CD4-positive, alpha-beta T cell (primary cell): Measurements from ENCODE around the gene EDEM3. TPM values are rescaled to one million over a fixed set of nuclear protein-coding genes. Genes with fewer than 3 reads are reported as not detected.

Source experiments
- ATAC-seq: fragments of 200-7000 bp; cut with Tn5 transposase; one replicate; pipeline ENCODE4 v1.10.0; 2022; ENCODE audit warnings: mild to moderate bottlenecking; ENCODE audit not compliant: poor library complexity
- CTCF ChIA-PET: fragments of 350-600 bp; sonication (Branson Sonifier 250); formaldehyde crosslinking; loops from one replicate; lab custom pipeline; 2021; ENCODE audit warnings: antibody characterized with exemption, inconsistent platforms; lab: Charles Lee
- POLR2A ChIA-PET: fragments of 350-600 bp; sonication (Branson Sonifier 250); formaldehyde crosslinking; loops from one replicate; lab custom pipeline; 2021; ENCODE audit warnings: antibody characterized with exemption, inconsistent platforms; lab: Charles Lee
- DNase-seq, 14 experiments: peaks; one replicate each; pipeline ENCODE4 v3.0.0-alpha.2; 2013 to 2020; ENCODE audit warnings: mixed read lengths in 2 of 14
- H3K27ac ChIP-seq, 2 donors: one replicate each; pipeline versions ENCODE4 v1.5.1 to v1.7.0; 2013; ENCODE audit warnings: low read length in 2 of 2, low read depth in 1 of 2, mild to moderate bottlenecking in 1 of 2
- H3K27me3 ChIP-seq, 2 experiments: 1 replicate in 1 of 2; 2 replicates in 1 of 2; pipeline versions ENCODE4 v1.6.1 to v1.7.0; 2013; ENCODE audit warnings: low read length in 2 of 2, control low read depth in 1 of 2, mild to moderate bottlenecking in 1 of 2, moderate library complexity in 1 of 2; ENCODE audit not compliant: insufficient read depth in 2 of 2, control insufficient read depth in 1 of 2
- H3K36me3 ChIP-seq: one replicate; pipeline ENCODE4 v1.6.1; 2013; ENCODE audit warnings: low read length, control low read depth; ENCODE audit not compliant: insufficient read depth
- H3K4me1 ChIP-seq: one replicate; pipeline ENCODE4 v1.6.1; 2013; ENCODE audit warnings: low read length, control low read depth; ENCODE audit not compliant: insufficient read depth
- H3K4me3 ChIP-seq: one replicate; pipeline ENCODE4 v1.5.1; 2013; ENCODE audit warnings: mild to moderate bottlenecking, low read length, moderate library complexity
- H3K9me3 ChIP-seq, 2 experiments: 1 replicate in 1 of 2; 2 replicates in 1 of 2; pipeline versions ENCODE4 v1.6.1 to v1.7.0; 2013; ENCODE audit warnings: low read length in 2 of 2, mild to moderate bottlenecking in 2 of 2, control low read depth in 1 of 2, moderate library complexity in 1 of 2; ENCODE audit not compliant: control insufficient read depth in 1 of 2, insufficient read depth in 1 of 2
- H3K27ac Mint-ChIP-seq: one replicate; pipeline ENCODE4 v1.8.0; 2020; ENCODE audit warnings: mixed read lengths
- H3K27me3 Mint-ChIP-seq: one replicate; pipeline ENCODE4 v1.8.0; 2021; ENCODE audit warnings: mixed read lengths
- H3K36me3 Mint-ChIP-seq: one replicate; pipeline ENCODE4 v1.8.0; 2021; ENCODE audit warnings: low read depth, mixed read lengths
- H3K4me1 Mint-ChIP-seq: one replicate; pipeline ENCODE4 v1.8.0; 2021; ENCODE audit warnings: low read depth, mixed read lengths
- H3K4me3 Mint-ChIP-seq: one replicate; pipeline ENCODE4 v1.8.0; 2020; ENCODE audit warnings: mild to moderate bottlenecking, mixed read lengths
- H3K9me3 Mint-ChIP-seq: one replicate; pipeline ENCODE4 v1.8.0; 2020; ENCODE audit warnings: mixed read lengths
- CTCF ChIP-seq: fragments of 200-600 bp; IDR thresholded peaks from one replicate; pipeline ENCODE4 v1.8.0; 2022; ENCODE audit warnings: antibody characterized with exemption, mild to moderate bottlenecking
- intact Hi-C, 2 experiments: fragments of 100-400 bp; cut with DNase I in 1 of 2; cut with micrococcal nuclease in 1 of 2; formaldehyde crosslinking; loops; one replicate each; pipeline versions ENCODE4 v1.15.1 to v1.9.0; 2023 to 2025; cut with DNase I, micrococcal nuclease
- total RNA-seq, 174 experiments: library from RNA in 2 of 174; stranded (reverse) in 2 of 174; gene quantifications; one replicate each; pipeline ENCODE4 v1.2.3 and lab custom pipeline; 2021 to 2026

The EDEM3 gene
- total RNA-seq, 2 experiments from 2014 or later, result 19.9 to 20.0 TPM

- H3K36me3 Mint-ChIP-seq, result peaks cover 38% of the 10 kb centered on the region
- Histone ChIP-seq H3K27me3 (no peaks in the 10 kb centered on the region), H3K4me3 (no peak overlapping the region), H3K9me3 (no peaks in the 10 kb centered on the region), H3K27ac (no peak overlapping the region), H3K4me1 (peaks cover 6% of the 10 kb centered on the region), H3K36me3 (peaks cover 17% of the 10 kb centered on the region)
- no peaks in the 10 kb centered on the region for H3K27me3 Mint-ChIP-seq
- no peak for DNase-seq
- no peaks in the 10 kb centered on the region for H3K9me3 Mint-ChIP-seq
- peak overlapping the region; percentile 71 for H3K27ac Mint-ChIP-seq
- ChIA-PET POLR2A (interaction anchor here (1.3 kb wide), 1 partner anchor 14 kb away, joined by 3 read pairs; the partner anchor contains the start of gene EDEM3), CTCF (interaction anchor here (0.7 kb wide), 1 partner anchor 14 kb away, joined by 3 read pairs; the partner anchor contains the start of gene EDEM3)
- no peak for TF ChIP-seq CTCF
- no peak for ATAC-seq
- intact Hi-C loops, result loop anchor here in 1 of 2 experiments (5.0 kb wide), 1 partner anchor 827 kb away; no protein-coding TSS in a partner anchor
- H3K4me3 Mint-ChIP-seq, result no peak overlapping the region
- peaks cover 65% of the 10 kb centered on the region for H3K4me1 Mint-ChIP-seq
Measured at GRCh38 chr1:184740344-184740743, 14.3 kb downstream of the EDEM3 start.

- Mint-ChIP-seq H3K27ac (no peak overlapping the region), H3K4me1 (peaks cover 59% of the 10 kb centered on the region), H3K27me3 (no peaks in the 10 kb centered on the region), H3K36me3 (peaks cover 44% of the 10 kb centered on the region), H3K9me3 (no peaks in the 10 kb centered on the region), H3K4me3 (no peak overlapping the region)
- Histone ChIP-seq H3K4me3 (no peak overlapping the region), H3K4me1 (peaks cover 6% of the 10 kb centered on the region), H3K36me3 (peaks cover 20% of the 10 kb centered on the region), H3K27ac (no peak overlapping the region), H3K27me3 (no peaks in the 10 kb centered on the region), H3K9me3 (no peaks in the 10 kb centered on the region)
- ATAC-seq (no peak), DNase-seq (no peak)
- no peak for TF ChIP-seq CTCF
- ChIA-PET CTCF (no interaction called here), POLR2A (interaction anchor here (1.3 kb wide), 1 partner anchor 15 kb away, joined by 3 read pairs; the partner anchor contains the start of gene EDEM3)
- intact Hi-C loops, result loop anchor here (5.0 kb wide), 2 partner anchors 828 to 1107 kb away; no protein-coding TSS in a partner anchor
Measured at GRCh38 chr1:184739796-184740195, 14.9 kb downstream of the EDEM3 start.

GRCh38 chr1:184739070-184739469 lies 15.6 kb downstream of the EDEM3 start:
- Mint-ChIP-seq H3K36me3 (peaks cover 50% of the 10 kb centered on the region), H3K27ac (no peak overlapping the region), H3K4me1 (peaks cover 52% of the 10 kb centered on the region), H3K27me3 (no peaks in the 10 kb centered on the region), H3K4me3 (no peak overlapping the region), H3K9me3 (no peaks in the 10 kb centered on the region)
- no peak for ATAC-seq
- Histone ChIP-seq H3K36me3 (peaks cover 22% of the 10 kb centered on the region), H3K27me3 (no peaks in the 10 kb centered on the region), H3K27ac (no peak overlapping the region), H3K4me3 (no peak overlapping the region), H3K9me3 (no peaks in the 10 kb centered on the region), H3K4me1 (peaks cover 6% of the 10 kb centered on the region)
- CTCF ChIA-PET, result no interaction called here
- POLR2A ChIA-PET, result no interaction called here
- intact Hi-C loops, result loop anchor here in 1 of 2 experiments (5.0 kb wide), 1 partner anchor 1107 kb away; no protein-coding TSS in a partner anchor
- no peak for TF ChIP-seq CTCF
- no peak for DNase-seq
